Measurements from ENCODE around the gene CRACDL. TPM values are rescaled to one million over a fixed set of nuclear protein-coding genes. Genes with fewer than 3 reads are reported as not detected.

CRACDL gene
- total RNA-seq, 1 donor from 2014 or later, result 10.7 TPM

DNA sequence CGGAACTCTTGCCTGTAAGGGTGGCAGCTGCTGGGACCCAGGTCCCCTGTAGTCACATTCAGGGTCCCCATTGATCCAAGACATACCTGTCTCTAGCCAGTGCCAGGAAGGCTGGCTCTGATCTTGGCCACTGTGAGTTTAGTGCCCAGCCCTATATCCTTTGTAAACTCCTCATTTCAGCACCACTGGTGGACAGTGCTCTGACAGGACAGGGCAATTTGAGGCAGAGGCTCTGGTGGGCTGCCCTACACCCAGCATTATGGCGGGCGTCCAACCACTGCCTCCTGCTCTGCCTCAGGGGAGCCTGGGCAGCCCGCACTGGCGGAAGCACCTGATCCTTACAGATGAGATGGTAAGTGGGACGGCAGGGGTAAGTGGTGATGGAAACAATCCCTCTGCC, 149.8 kb downstream of the CRACDL start:
- no peak for DNase-seq (ENCODE audit: extremely low read depth, low read depth, low spot score)

- no peak for DNase-seq (ENCODE audit: extremely low read depth, low read depth, low spot score)
These were observed 153.5 kb downstream of the CRACDL start for GRCh38 chr2:98782570-98782969.

DNA sequence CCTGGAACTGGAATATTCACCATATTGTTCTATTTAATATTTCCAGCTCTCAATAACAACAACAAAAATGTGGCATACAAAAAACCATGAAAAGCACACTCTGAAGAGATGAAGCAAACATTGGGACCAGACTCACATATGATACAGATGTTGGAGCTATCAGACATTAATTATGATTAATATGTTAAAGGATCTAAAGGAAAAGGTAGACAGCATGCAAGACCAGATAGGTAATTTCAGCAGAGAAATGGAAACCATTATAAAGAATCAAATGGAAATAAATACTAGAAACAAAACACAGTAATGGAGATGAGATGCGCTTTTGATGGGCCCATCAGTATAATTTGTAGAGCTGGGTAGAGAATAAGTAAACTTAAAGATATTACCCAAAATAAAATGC, 154.2 kb downstream of the CRACDL start:
- no peak for DNase-seq (ENCODE audit: extremely low read depth, low read depth, low spot score)

- no peak for DNase-seq (ENCODE audit: extremely low read depth, low read depth, low spot score)
These were observed 157.1 kb downstream of the CRACDL start for GRCh38 chr2:98778741-98779483.

DNA sequence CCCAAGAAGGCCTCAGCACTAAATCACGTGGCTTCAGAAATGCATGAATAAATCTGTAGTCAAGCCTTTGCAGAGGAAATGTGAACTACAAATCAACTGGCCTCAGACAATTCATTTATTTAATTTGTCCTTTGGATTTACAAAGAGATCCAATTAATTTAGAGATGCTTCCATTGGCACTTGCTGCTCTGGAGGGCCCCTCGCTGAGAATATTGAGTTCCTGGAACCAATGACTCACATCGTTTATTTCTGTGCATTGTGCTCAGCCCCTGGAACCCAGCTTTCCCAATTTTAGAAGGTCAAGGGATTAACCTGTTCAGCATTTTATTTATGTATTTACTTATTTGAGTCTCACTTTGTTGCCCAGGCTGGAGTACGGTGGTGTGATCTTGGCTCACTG, 157.9 kb downstream of the CRACDL start:
- no peak for DNase-seq (ENCODE audit: extremely low read depth, low read depth, low spot score)

DNA sequence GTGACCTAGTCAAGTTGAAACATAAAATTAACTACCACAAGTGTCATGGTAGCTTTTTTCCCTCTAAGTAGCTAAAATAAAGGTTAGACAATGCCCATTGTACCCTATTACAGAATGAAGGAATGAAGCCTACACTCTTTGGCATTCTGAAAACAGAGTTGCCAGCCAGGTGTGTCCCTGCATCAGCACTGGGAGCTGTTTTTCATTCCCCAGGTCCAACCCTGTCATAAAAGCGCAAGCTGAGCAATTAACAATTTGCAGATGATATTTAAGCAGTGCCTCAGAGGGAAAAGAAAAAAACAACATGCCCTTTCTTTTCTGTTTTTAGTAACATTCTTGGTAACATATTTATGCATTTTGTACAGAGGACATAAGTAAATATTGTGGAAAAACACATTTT, 158.3 kb downstream of the CRACDL start:
- no peak for DNase-seq (ENCODE audit: extremely low read depth, low read depth, low spot score)

DNA sequence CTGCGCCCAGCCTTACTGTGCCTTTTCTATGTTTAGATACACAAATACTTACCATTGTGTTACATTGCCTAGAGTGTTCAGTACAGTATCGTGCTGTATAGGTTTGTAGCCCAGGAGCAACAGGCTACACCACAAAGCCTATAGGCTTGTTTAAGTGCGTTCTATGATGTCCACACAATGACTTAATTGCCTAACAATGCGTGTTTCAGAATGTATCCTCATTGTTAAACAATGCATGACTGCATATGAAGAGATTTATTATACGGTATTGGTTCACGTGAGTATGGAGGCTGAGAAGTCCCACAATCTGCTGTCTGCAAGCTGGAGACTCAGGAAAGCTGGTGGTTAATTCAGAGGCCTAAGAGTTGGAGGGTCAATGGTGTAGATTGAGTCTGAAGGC, 158.9 kb downstream of the CRACDL start:
- DNase-seq (ENCODE audit: extremely low read depth, low read depth, low spot score), result no peak

DNA sequence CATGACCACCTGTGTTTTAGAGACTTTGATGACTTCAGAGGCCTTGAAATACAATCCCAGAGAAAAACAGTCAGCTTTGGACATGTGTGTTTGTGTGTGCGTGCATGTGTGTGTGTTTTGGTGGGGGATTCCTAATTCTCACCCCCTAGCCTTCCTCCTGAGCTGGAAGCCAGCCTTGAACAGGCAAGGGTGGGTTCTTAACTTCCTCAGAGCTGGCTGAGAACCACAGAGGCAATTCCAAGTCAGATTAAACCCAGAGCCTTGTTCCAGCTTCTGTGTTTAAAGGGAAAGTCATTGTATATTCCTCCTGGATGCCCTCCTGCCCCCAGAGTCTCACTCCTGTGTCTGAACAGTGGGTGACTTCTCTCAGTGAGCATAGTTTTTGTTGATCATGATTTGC, 159.9 kb downstream of the CRACDL start:
- no peak for DNase-seq (ENCODE audit: extremely low read depth, low read depth, low spot score)

DNA sequence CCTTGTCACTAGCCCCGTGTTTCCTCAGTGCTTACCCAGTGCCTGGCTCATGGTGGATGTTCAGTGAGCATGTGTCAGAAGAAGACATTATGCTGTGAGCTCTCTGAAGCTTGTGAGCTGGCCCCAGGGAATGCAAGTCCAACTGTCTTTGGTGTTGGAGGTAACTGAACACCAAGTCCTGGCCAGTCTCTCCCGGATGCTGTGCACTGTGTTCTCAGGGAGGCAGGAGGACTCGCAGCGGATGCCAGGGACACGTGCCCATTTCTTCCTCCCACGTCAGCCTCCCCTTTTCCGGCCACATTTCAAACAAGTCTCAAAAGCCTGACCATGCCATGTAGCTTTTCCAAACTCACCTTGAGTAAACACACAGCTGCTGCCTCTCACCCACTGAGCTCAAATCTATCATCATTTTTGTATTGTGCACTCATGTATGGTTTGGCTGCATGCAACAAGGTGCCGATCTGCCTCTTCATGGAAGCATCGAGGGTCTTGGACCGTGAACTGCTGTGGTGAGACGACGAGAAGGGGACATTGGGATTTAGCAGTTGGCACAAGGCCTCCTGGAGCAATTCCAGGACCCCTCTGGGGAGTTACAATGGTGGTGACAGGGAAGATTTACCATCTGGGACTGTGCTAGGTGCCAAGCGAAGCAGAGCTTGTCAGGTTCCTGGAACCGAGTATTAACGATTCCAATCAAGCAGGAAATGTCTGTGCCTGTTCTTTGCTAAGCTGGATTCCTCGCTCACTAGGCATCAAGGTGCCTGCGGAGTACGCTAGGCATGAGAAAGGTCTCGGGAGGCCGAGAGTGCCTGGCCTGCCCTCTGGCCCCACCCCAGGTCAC, 160.7 kb downstream of the CRACDL start:
- no peak for DNase-seq (ENCODE audit: extremely low read depth, low read depth, low spot score)

DNA sequence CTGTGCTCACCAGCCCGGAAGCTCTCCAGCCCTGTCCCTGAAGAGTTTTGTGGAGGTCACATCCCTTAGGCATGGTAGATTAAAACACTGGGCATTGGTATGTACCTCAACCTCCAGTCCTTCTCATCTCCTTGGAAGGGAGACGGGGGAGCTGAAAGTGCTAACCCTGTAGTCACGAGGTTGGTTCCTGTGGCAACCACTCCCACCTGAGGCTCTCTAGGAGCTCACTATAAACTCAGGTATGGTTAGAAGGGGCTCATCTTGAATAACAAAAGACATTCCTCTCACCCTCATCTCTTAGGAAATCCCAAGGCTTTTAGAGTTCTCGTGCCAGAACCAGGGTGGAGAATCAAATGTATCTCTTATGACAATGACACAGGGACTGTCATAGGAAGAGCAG, 162.1 kb downstream of the CRACDL start:
- DNase-seq (ENCODE audit: extremely low read depth, low read depth, low spot score), result no peak

DNA sequence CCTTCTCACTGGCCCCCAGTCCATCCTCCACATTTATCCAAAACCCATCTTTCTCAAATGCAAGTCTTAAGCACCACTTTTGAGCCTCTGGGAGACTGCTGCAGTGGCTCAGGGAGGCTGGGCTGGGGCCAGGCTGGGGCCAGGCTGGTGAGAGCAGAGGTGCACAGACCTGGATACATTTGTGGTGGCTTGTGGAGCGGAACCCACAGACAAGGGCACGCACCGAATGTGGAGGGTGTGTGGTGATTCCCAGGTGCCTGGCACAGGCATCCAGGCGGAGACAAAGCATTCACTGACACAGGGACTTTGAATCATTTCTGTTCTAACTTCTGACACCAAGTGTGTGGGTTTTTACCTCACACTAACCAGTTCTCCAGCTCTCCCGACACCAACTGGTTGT, 162.9 kb downstream of the CRACDL start:
- no peak for DNase-seq (ENCODE audit: extremely low read depth, low read depth, low spot score)

DNA sequence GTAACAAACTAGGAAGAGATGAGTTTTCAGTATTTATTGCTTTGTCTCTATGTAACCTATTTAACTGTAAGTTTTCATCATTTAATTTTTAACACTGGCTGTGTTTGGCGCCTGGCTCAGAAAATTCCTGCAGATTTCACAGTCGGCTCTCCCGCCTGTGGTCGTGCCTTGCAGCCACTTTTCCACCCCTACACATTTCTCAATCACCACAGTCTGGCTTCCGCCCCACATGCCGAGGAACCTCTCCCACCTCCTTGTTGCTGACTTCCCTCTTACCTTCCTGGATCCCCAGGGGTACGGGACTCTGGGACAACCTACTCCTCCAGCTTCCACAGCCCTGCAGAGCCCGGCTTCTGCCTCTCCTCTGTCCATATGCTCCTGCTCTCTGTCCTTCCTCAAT, 163.5 kb downstream of the CRACDL start:
- DNase-seq (ENCODE audit: extremely low read depth, low read depth, low spot score), result no peak

GRCh38 chr2:98771721-98772524, 164.1 kb downstream of the CRACDL start:
- no peak for DNase-seq (ENCODE audit: extremely low read depth, low read depth, low spot score)

GRCh38 chr2:98771264-98771663, 164.8 kb downstream of the CRACDL start:
- no peak for DNase-seq (ENCODE audit: extremely low read depth, low read depth, low spot score)

- no peak for DNase-seq (ENCODE audit: extremely low read depth, low read depth, low spot score)
These were observed 166.2 kb downstream of the CRACDL start for GRCh38 chr2:98769784-98770183.

- DNase-seq (ENCODE audit: extremely low read depth, low read depth, low spot score), result no peak
These were observed 166.9 kb downstream of the CRACDL start for GRCh38 chr2:98769114-98769476.

DNA sequence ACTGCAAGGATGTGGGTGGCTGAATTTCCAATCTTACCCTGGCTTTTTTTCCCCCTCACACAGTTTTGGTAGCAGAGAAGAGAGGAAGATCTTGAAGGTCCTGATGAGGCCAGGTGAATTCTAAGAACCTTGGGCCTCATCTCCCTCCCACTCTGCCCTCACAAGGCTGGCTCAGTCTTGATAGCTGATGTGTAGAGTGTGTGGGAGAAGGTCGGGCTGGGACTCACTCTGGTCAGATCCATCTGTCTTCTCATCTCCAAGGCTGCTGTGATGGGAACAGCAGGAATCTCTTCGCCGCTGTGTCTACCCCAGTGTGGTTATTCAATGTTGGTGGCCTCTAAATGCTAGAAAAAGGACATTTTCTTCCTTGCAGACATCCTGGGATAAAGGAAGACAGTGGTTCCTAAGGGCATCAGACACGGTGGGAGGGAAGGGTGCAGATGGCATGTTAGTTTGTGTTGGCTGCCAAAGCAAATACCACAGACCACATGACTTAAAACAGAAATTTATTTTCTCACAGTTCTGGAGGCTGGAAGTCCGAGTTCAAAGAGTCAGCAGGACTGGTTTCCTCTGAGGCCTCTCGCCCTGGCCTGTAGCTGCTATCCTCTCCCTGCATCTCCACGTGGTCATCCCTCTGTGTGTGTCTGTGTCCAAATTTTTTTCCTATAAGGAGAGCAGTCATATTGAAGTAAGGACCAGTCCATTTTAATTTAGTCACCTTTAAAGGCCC, 167.5 kb downstream of the CRACDL start:
- no peak for DNase-seq (ENCODE audit: extremely low read depth, low read depth, low spot score)

DNA sequence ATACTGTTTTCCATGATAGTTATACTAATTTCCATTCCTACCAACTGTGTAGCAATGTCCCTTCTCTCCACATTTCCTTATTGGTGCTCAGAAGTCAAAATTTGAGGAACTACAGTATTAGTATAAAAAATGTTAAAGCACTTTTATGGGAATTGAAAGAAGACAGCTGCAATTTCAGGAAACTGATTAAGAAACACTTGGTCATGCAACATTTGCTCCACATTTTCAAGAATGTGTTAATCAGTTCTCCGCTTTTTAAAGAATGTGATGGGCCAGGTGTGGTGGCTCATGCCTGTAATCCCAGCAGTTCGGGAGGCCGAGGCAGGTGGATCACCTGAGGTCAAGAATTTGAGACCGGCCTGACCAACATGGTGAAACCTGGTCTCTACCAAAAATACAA, 171.5 kb downstream of the CRACDL start:
- DNase-seq (ENCODE audit: extremely low read depth, low read depth, low spot score), result no peak

DNA sequence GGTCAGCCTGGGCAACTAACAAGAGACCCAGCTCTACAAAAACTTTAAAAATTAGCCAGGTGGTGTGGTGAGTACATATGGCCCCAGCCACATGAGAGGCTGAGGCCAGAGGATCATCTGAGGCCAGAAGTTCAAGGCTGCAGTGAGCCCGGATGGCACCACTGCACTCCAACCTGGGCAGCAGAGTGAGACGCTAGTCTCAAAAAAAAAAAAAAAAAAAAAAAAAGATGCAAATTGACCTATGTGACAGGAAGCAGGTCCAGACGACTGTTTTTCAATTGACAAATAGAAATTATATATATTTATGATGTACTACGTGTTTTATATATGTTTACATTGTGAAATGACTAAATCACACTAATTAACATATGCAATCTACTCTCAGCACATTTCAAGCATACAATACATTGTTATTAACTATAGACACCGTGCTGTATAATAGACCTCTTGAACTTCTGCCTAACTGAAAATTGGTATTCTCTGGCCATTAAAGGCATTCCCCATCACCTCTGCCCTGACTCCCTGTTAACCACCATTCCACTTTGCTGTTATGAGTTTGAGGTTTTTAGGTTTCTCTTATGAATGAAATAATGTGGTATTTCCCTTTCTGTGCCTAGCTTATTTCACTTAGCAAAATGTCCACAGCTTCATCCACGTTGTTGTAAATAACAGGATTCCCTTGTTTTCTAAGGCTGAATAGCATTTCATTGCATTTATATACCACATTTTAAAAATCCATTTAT, 172.6 kb downstream of the CRACDL start:
- DNase-seq (ENCODE audit: extremely low read depth, low read depth, low spot score), result no peak

GRCh38 chr2:98761909-98762308, 174.1 kb downstream of the CRACDL start:
- no peak for DNase-seq (ENCODE audit: extremely low read depth, low read depth, low spot score)

All from glomerular endothelial cell (primary cell).